Activated B cell treated with CpG ODN at 0.5 μM for 24 hours (primary cell): ENCODE data around the gene ALDH7A1. TPM values are rescaled to one million over a fixed set of nuclear protein-coding genes. Genes with fewer than 3 reads are reported as not detected.
"Not testable (repeated sequence)": the region's sequence is repeated elsewhere in the genome, so short reads cannot be mapped to it uniquely, and the experiment has no call there.

Source experiments
- ATAC-seq: fragments of 200-7000 bp; cut with Tn5 transposase; one replicate; pipeline ENCODE4 v1.10.0; 2021; ENCODE audit warnings: low read depth, mild to moderate bottlenecking, moderate library complexity
- CTCF ChIA-PET: fragments of 350-600 bp; sonication (Branson Sonifier 250); formaldehyde crosslinking; loops from one replicate; lab custom pipeline; 2021; ENCODE audit warnings: antibody characterized with exemption; lab: Charles Lee
- POLR2A ChIA-PET: fragments of 350-600 bp; sonication (Branson Sonifier 250); formaldehyde crosslinking; loops from one replicate; lab custom pipeline; 2021; ENCODE audit warnings: antibody characterized with exemption; lab: Charles Lee
- DNase-seq: peaks from one replicate; pipeline ENCODE4 v3.0.0; 2022
- H3K27ac Mint-ChIP-seq: one replicate; pipeline ENCODE4 v1.8.0; 2020; ENCODE audit warnings: mixed read lengths
- H3K27me3 Mint-ChIP-seq: one replicate; pipeline ENCODE4 v1.8.0; 2021; ENCODE audit warnings: mixed read lengths
- H3K36me3 Mint-ChIP-seq: one replicate; pipeline ENCODE4 v1.8.0; 2021; ENCODE audit warnings: low read depth, mixed read lengths
- H3K4me1 Mint-ChIP-seq: one replicate; pipeline ENCODE4 v1.8.0; 2021; ENCODE audit warnings: mixed read lengths
- H3K4me3 Mint-ChIP-seq: one replicate; pipeline ENCODE4 v1.8.0; 2020; ENCODE audit warnings: mild to moderate bottlenecking, mixed read lengths
- H3K9me3 Mint-ChIP-seq: one replicate; pipeline ENCODE4 v1.8.0; 2020; ENCODE audit warnings: mixed read lengths
- CTCF ChIP-seq: fragments of 200-600 bp; IDR thresholded peaks from one replicate; pipeline ENCODE4 v1.8.0; 2022; ENCODE audit warnings: antibody characterized with exemption, mild to moderate bottlenecking
- intact Hi-C: fragments of 100-400 bp; cut with micrococcal nuclease; formaldehyde crosslinking; loops from one replicate; pipeline ENCODE4 v1.15.1; 2024
- total RNA-seq: library from RNA; stranded (reverse); gene quantifications from 2 replicates; pipeline ENCODE4 v1.2.3, GENCODE V29; 2022

ALDH7A1 gene
- total RNA-seq, 1 donor from 2014 or later: 0.95 TPM

- Mint-ChIP-seq H3K36me3 (no peaks in the 10 kb centered on the region), H3K27me3 (peaks cover 3% of the 10 kb centered on the region), H3K27ac (no peak overlapping the region), H3K9me3 (no peaks in the 10 kb centered on the region), H3K4me1 (no peaks in the 10 kb centered on the region), H3K4me3 (no peak overlapping the region)
- intact Hi-C loops: no loop called here
- POLR2A ChIA-PET: no interaction called here
- ATAC-seq: no peak
- CTCF ChIA-PET: no interaction called here
- no peak for DNase-seq
- no peak for TF ChIP-seq CTCF
Observed at GRCh38 chr5:126520593-126520953, 74.4 kb downstream of the ALDH7A1 start.

GRCh38 chr5:126519637-126520592, 75.1 kb downstream of the ALDH7A1 start:
- ChIA-PET CTCF (no interaction called here), POLR2A (no interaction called here)
- ATAC-seq: no peak
- peaks cover 2% of the 10 kb centered on the region for H3K27me3 Mint-ChIP-seq
- no peaks in the 10 kb centered on the region for H3K36me3 Mint-ChIP-seq
- intact Hi-C loops: no loop called here
- no peak overlapping the region for H3K27ac Mint-ChIP-seq
- no peak for DNase-seq
- H3K4me3 Mint-ChIP-seq: no peak overlapping the region
- no peaks in the 10 kb centered on the region for H3K4me1 Mint-ChIP-seq
- no peak for TF ChIP-seq CTCF
- H3K9me3 Mint-ChIP-seq: no peaks in the 10 kb centered on the region

GRCh38 chr5:126519223-126519622, 75.8 kb downstream of the ALDH7A1 start:
- DNase-seq, intact Hi-C loops, H3K4me3 Mint-ChIP-seq, H3K27ac Mint-ChIP-seq, CTCF ChIA-PET, H3K4me1 Mint-ChIP-seq, H3K9me3 Mint-ChIP-seq, H3K36me3 Mint-ChIP-seq, H3K27me3 Mint-ChIP-seq, ATAC-seq, POLR2A ChIA-PET: not testable (repeated sequence)

GRCh38 chr5:126516852-126517251, 78.2 kb downstream of the ALDH7A1 start:
- intact Hi-C loops: no loop called here
- ChIA-PET CTCF (no interaction called here), POLR2A (no interaction called here)
- Mint-ChIP-seq H3K27me3 (peaks cover 2% of the 10 kb centered on the region), H3K9me3 (no peaks in the 10 kb centered on the region), H3K36me3 (no peaks in the 10 kb centered on the region), H3K4me3 (no peak overlapping the region), H3K4me1 (no peaks in the 10 kb centered on the region), H3K27ac (no peak overlapping the region)
- ATAC-seq (no peak), DNase-seq (no peak)
- TF ChIP-seq CTCF: no peak

GRCh38 chr5:126516133-126516532, 78.9 kb downstream of the ALDH7A1 start:
- DNase-seq (no peak), ATAC-seq (no peak)
- Mint-ChIP-seq H3K4me3 (no peak overlapping the region), H3K4me1 (no peaks in the 10 kb centered on the region), H3K9me3 (no peaks in the 10 kb centered on the region), H3K27me3 (peaks cover 2% of the 10 kb centered on the region), H3K36me3 (no peaks in the 10 kb centered on the region), H3K27ac (no peak overlapping the region)
- ChIA-PET CTCF (no interaction called here), POLR2A (no interaction called here)
- no peak for TF ChIP-seq CTCF
- intact Hi-C loops: no loop called here
